Neuronal stem cell (in vitro differentiated cells): ENCODE measurements around the gene SRI.

ENCODE experiments used
- DNase-seq: peaks from one replicate; pipeline ENCODE4 v3.0.0-alpha.2; 2013; ENCODE audit warnings: low spot score
- H2AFZ ChIP-seq: one replicate; pipeline ENCODE4 v1.6.1; 2013; ENCODE audit warnings: mild to moderate bottlenecking, low read length, inconsistent platforms
- H2AK5ac ChIP-seq: 2 replicates; pipeline ENCODE4 v1.6.1; 2013; ENCODE audit warnings: low read depth, mild to moderate bottlenecking, inconsistent platforms, low read length, moderate library complexity, mixed read lengths
- H2BK120ac ChIP-seq: 2 replicates; pipeline ENCODE4 v1.6.1; 2013; ENCODE audit warnings: low read depth, mild to moderate bottlenecking, inconsistent platforms, low read length, moderate library complexity, mixed read lengths
- H2BK12ac ChIP-seq: one replicate; pipeline ENCODE4 v1.6.1; 2013; ENCODE audit warnings: low read length, inconsistent platforms
- H2BK15ac ChIP-seq: 2 replicates; pipeline ENCODE4 v1.6.1; 2013; ENCODE audit warnings: mild to moderate bottlenecking, low read length, inconsistent platforms, mixed read lengths
- H2BK5ac ChIP-seq: one replicate; pipeline ENCODE4 v1.6.1; 2013; ENCODE audit warnings: inconsistent platforms, mild to moderate bottlenecking, low read length, moderate library complexity
- H3K14ac ChIP-seq: one replicate; pipeline ENCODE4 v1.6.1; 2013; ENCODE audit warnings: low read length, inconsistent platforms
- H3K18ac ChIP-seq: 2 replicates; pipeline ENCODE4 v1.6.1; 2013; ENCODE audit warnings: low read length, inconsistent platforms
- H3K23ac ChIP-seq: 2 replicates; pipeline ENCODE4 v1.6.1; 2013; ENCODE audit warnings: low read depth, mild to moderate bottlenecking, mixed read lengths, low read length, inconsistent platforms; ENCODE audit not compliant: poor library complexity
- H3K27ac ChIP-seq: replicated peaks from 3 replicates; pipeline ENCODE4 v1.5.1; 2013; ENCODE audit warnings: low read length, inconsistent platforms
- H3K27me3 ChIP-seq, 3 experiments: 2 replicates each; pipeline ENCODE4 v1.6.1; 2013; ENCODE audit warnings: low read length in 3 of 3, mild to moderate bottlenecking in 2 of 3, inconsistent platforms in 1 of 3, low read depth in 1 of 3, mixed read lengths in 1 of 3, moderate library complexity in 1 of 3; ENCODE audit not compliant: control insufficient read depth in 3 of 3, insufficient read depth in 3 of 3
- H3K36me3 ChIP-seq, 2 donors: replicated peaks in 1 of 2; 2 replicates each; pipeline ENCODE4 v1.6.1; 2013; ENCODE audit warnings: low read length in 2 of 2; ENCODE audit not compliant: control insufficient read depth in 2 of 2, insufficient read depth in 2 of 2
- H3K4ac ChIP-seq: 2 replicates; pipeline ENCODE4 v1.6.1; 2013; ENCODE audit warnings: inconsistent platforms, mild to moderate bottlenecking, low read length, moderate library complexity
- H3K4me1 ChIP-seq, 2 donors: 1 replicate in 1 of 2; 2 replicates in 1 of 2; pipeline ENCODE4 v1.6.1; 2013; ENCODE audit warnings: low read length in 2 of 2, low read depth in 1 of 2; ENCODE audit not compliant: control insufficient read depth in 2 of 2, insufficient read depth in 1 of 2
- H3K4me2 ChIP-seq: one replicate; pipeline ENCODE4 v1.6.1; 2013; ENCODE audit warnings: mild to moderate bottlenecking, low read length, inconsistent platforms; ENCODE audit not compliant: insufficient read depth, poor library complexity, severe bottlenecking
- H3K4me3 ChIP-seq, 2 donors: 2 replicates each; pipeline ENCODE4 v1.5.1; 2013; ENCODE audit warnings: low read length in 2 of 2, mild to moderate bottlenecking in 2 of 2, inconsistent platforms in 1 of 2, moderate library complexity in 1 of 2
- H3K79me1 ChIP-seq: one replicate; pipeline ENCODE4 v1.6.1; 2013; ENCODE audit warnings: low read depth, mild to moderate bottlenecking, inconsistent platforms, low read length, moderate library complexity
- H3K9ac ChIP-seq: one replicate; pipeline ENCODE4 v1.6.1; 2013; ENCODE audit warnings: mild to moderate bottlenecking, low read depth, low read length, inconsistent platforms; ENCODE audit not compliant: poor library complexity
- H3K9me3 ChIP-seq, 2 donors: replicated peaks in 1 of 2; 2 replicates each; pipeline versions ENCODE3 to v1.6.1; 2013; ENCODE audit warnings: low read length in 2 of 2, mild to moderate bottlenecking in 2 of 2, inconsistent platforms in 1 of 2, low read depth in 1 of 2, mixed read lengths in 1 of 2, moderate library complexity in 1 of 2; ENCODE audit not compliant: control insufficient read depth in 2 of 2, insufficient read depth in 1 of 2
- H4K8ac ChIP-seq: one replicate; pipeline ENCODE4 v1.6.1; 2013; ENCODE audit warnings: low read depth, mild to moderate bottlenecking, inconsistent platforms, low read length, moderate library complexity
- H4K91ac ChIP-seq: one replicate; pipeline ENCODE4 v1.6.1; 2013; ENCODE audit warnings: low read length, low read depth, mild to moderate bottlenecking, inconsistent platforms; ENCODE audit not compliant: poor library complexity
- WGBS, 2 donors: extraction: QIAGEN DNeasy Blood & Tissue Kit; methylation state at CpG; one replicate each; pipeline ENCODE4 v1.1.7; 2013; ENCODE audit warnings: missing lambda C conversion rate in 2 of 2, mixed read lengths in 1 of 2; ENCODE audit not compliant: insufficient read length in 2 of 2, insufficient replicate concordance in 1 of 2; ENCODE audit errors: extremely low coverage in 2 of 2; 5-methylcytosine and 5-hydroxymethylcytosine counted together

The SRI gene

GRCh38 chr7:88205179-88205578 lies 14.7 kb downstream of the SRI start:
- H3K9me3 ChIP-seq: no peaks in the 10 kb centered on the region
- no peak overlapping the region for H2BK12ac ChIP-seq
- H2AK5ac ChIP-seq: no peak overlapping the region
- no peak overlapping the region for H4K91ac ChIP-seq
- H3K27me3 ChIP-seq: no peaks in the 10 kb centered on the region
- no peak overlapping the region for H2AFZ ChIP-seq
- no peak overlapping the region for H3K4ac ChIP-seq
- no peak for DNase-seq
- no peak overlapping the region for H3K14ac ChIP-seq
- no peak overlapping the region for H2BK120ac ChIP-seq
- peaks cover 9% of the 10 kb centered on the region in 2 donors for H3K4me1 ChIP-seq
- H3K4me3 ChIP-seq: no peak overlapping the region
- H3K23ac ChIP-seq: no peak overlapping the region
- H4K8ac ChIP-seq: no peak overlapping the region
- no peak overlapping the region for H3K18ac ChIP-seq
- no peaks in the 10 kb centered on the region for H3K79me1 ChIP-seq
- no peak overlapping the region for H3K9ac ChIP-seq
- H2BK5ac ChIP-seq: no peak overlapping the region
- H2BK15ac ChIP-seq: no peak overlapping the region
- H3K4me2 ChIP-seq: no peak overlapping the region
- H3K27ac ChIP-seq: no peak overlapping the region
- peaks cover 13 to 75% of the 10 kb centered on the region in 2 donors for H3K36me3 ChIP-seq

GRCh38 chr7:88204525-88205110 lies 15.2 kb downstream of the SRI start:
- Histone ChIP-seq H3K36me3 (peaks cover 13 to 70% of the 10 kb centered on the region in 2 donors), H3K27ac (no peak overlapping the region), H3K14ac (no peak overlapping the region), H2BK120ac (no peak overlapping the region), H3K27me3 (no peaks in the 10 kb centered on the region), H3K9ac (no peak overlapping the region), H3K9me3 (no peaks in the 10 kb centered on the region), H2AK5ac (no peak overlapping the region), H3K4me1 (peaks cover 9% of the 10 kb centered on the region in 2 donors), H3K4me3 (no peak overlapping the region), H2BK5ac (no peak overlapping the region), H2BK15ac (no peak overlapping the region), H3K18ac (no peak overlapping the region), H3K23ac (no peak overlapping the region), H3K79me1 (no peaks in the 10 kb centered on the region), H3K4me2 (no peak overlapping the region), H2BK12ac (no peak overlapping the region), H3K4ac (no peak overlapping the region), H2AFZ (no peak overlapping the region), H4K8ac (no peak overlapping the region), H4K91ac (no peak overlapping the region)
- no peak for DNase-seq
- WGBS, 2 donors: no CpG with 5 or more reads among the region's 3 CpGs

DNA sequence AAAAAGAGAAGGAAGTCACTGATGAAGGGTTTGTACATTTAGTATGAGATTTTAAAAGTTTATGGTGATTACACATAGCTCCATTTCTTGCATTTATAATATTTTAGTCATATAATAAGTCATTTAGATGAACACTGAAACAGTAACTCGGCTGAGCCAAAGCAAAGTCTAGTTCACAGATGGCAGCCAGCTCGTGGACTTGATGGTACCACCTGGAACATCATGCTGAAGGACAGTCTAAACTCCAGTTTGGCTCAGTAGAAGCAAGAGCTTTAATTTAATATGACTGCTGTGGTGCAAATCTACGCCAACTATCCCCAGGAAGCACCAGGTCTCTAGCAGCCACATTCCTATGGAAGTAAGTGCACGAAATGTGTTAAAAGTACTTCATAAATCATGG lies 16.4 kb downstream of the SRI start:
- Histone ChIP-seq H3K9ac (no peak overlapping the region), H3K4ac (no peak overlapping the region), H3K18ac (no peak overlapping the region), H4K91ac (no peak overlapping the region), H3K23ac (no peak overlapping the region), H3K9me3 (no peaks in the 10 kb centered on the region), H2AK5ac (no peak overlapping the region), H3K27me3 (no peaks in the 10 kb centered on the region), H2AFZ (no peak overlapping the region), H2BK15ac (no peak overlapping the region), H3K4me1 (peaks cover 9% of the 10 kb centered on the region in 2 donors), H2BK5ac (no peak overlapping the region), H3K36me3 (peaks cover 11 to 58% of the 10 kb centered on the region in 2 donors), H3K79me1 (no peaks in the 10 kb centered on the region), H4K8ac (no peak overlapping the region), H3K27ac (no peak overlapping the region), H3K14ac (no peak overlapping the region), H2BK120ac (no peak overlapping the region), H3K4me2 (no peak overlapping the region), H2BK12ac (no peak overlapping the region), H3K4me3 (no peak overlapping the region)
- no CpG with 5 or more reads among the region's 4 CpGs for WGBS, 2 donors
- no peak for DNase-seq

DNA sequence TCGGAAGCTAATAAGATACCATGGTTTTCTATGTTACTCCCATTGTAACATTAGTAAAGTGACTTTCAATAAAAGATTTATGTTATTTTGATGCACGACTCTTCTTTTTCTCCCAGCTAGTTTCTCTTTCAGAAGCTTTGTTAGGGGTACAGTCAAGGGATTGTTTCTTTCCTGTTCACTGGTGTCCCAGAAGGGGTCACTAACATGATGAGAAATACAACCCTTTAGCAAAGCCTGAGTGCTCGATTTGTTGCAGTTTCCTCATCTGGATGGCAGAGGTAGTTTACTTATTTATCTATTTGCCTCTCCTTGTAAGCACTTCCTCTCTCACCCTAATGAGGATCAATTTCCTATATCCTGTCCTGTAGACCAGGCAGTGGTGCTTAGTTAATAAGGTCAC lies 17.0 kb downstream of the SRI start:
- H2BK15ac ChIP-seq: no peak overlapping the region
- no peak overlapping the region for H2AFZ ChIP-seq
- H3K4ac ChIP-seq: no peak overlapping the region
- no peaks in the 10 kb centered on the region for H3K9me3 ChIP-seq
- no peaks in the 10 kb centered on the region for H3K27me3 ChIP-seq
- no peak overlapping the region for H2BK12ac ChIP-seq
- H3K4me1 ChIP-seq: peaks cover 9% of the 10 kb centered on the region in 2 donors
- no peak overlapping the region for H4K8ac ChIP-seq
- no peak overlapping the region for H4K91ac ChIP-seq
- whole genome bisulfite sequencing, 2 donors: no CpG with 5 or more reads among the region's 3 CpGs
- H3K9ac ChIP-seq: no peak overlapping the region
- H3K23ac ChIP-seq: no peak overlapping the region
- H3K36me3 ChIP-seq: peaks cover 11 to 52% of the 10 kb centered on the region in 2 donors
- H2AK5ac ChIP-seq: no peak overlapping the region
- H2BK120ac ChIP-seq: no peak overlapping the region
- no peak overlapping the region for H3K27ac ChIP-seq
- no peaks in the 10 kb centered on the region for H3K79me1 ChIP-seq
- no peak overlapping the region for H3K18ac ChIP-seq
- no peak overlapping the region for H2BK5ac ChIP-seq
- no peak overlapping the region for H3K4me3 ChIP-seq
- no peak overlapping the region for H3K14ac ChIP-seq
- H3K4me2 ChIP-seq: no peak overlapping the region
- DNase-seq: no peak
